Heart right ventricle (tissue), 16 donors: Measurements from ENCODE around the gene DIS3L2. TPM values are rescaled to one million over a fixed set of nuclear protein-coding genes. Genes with fewer than 3 reads are reported as not detected.
"Not testable (repeated sequence)": the region's sequence is repeated elsewhere in the genome, so short reads cannot be mapped to it uniquely, and the experiment has no call there.

Experiments used
- ATAC-seq, 8 donors: fragments of 200-7000 bp; cut with Tn5 transposase; one replicate each; pipeline ENCODE4 v1.9.1; 2020; ENCODE audit warnings: mild to moderate bottlenecking in 8 of 8, moderate library complexity in 8 of 8, moderate number of reproducible peaks in 1 of 8
- DNase-seq, 2 donors: peaks; one replicate each; pipeline ENCODE4 v3.0.0-alpha.2; 2020
- H3K27ac ChIP-seq, 10 donors: fragments of 200-600 bp; sonication (generic) in 2 of 10; one replicate each; pipeline versions ENCODE4 v1.5.0 to v1.8.0; 2020 to 2022; ENCODE audit warnings: mild to moderate bottlenecking in 3 of 10
- H3K27me3 ChIP-seq, 7 donors: fragments of 200-600 bp; one replicate each; pipeline ENCODE4 v1.8.0; 2021 to 2022; ENCODE audit warnings: mild to moderate bottlenecking in 2 of 7
- H3K36me3 ChIP-seq, 9 donors: fragments of 200-600 bp; sonication (generic) in 1 of 9; one replicate each; pipeline versions ENCODE4 v1.5.0 to v1.8.0; 2020 to 2022; ENCODE audit warnings: mild to moderate bottlenecking in 2 of 9
- H3K4me1 ChIP-seq, 9 donors: fragments of 200-600 bp; sonication (generic) in 1 of 9; one replicate each; pipeline versions ENCODE4 v1.5.0 to v1.8.0; 2020 to 2022; ENCODE audit warnings: mild to moderate bottlenecking in 4 of 9
- H3K4me3 ChIP-seq, 10 donors: fragments of 200-600 bp; sonication (generic) in 2 of 10; one replicate each; pipeline versions ENCODE4 v1.5.0 to v1.8.0; 2020 to 2022; ENCODE audit warnings: mild to moderate bottlenecking in 7 of 10, moderate library complexity in 2 of 10
- H3K9me3 ChIP-seq, 11 donors: fragments of 200-600 bp in 10 of 11; sonication (generic) in 2 of 11; one replicate each; pipeline versions ENCODE4 v1.5.0 to v1.8.0; 2013 to 2022; ENCODE audit warnings: mild to moderate bottlenecking in 2 of 11, control low read depth in 1 of 11, moderate library complexity in 1 of 11
- CTCF ChIP-seq, 9 donors: fragments of 200-600 bp; sonication (generic) in 2 of 9; IDR thresholded peaks; one replicate each; pipeline versions ENCODE4 v1.5.0 to v1.8.0; 2021 to 2022; ENCODE audit warnings: antibody characterized with exemption in 9 of 9, mild to moderate bottlenecking in 5 of 9, moderate library complexity in 1 of 9
- WGBS, 2 donors: extraction: QIAGEN DNeasy Blood & Tissue Kit; methylation state at CpG; one replicate each; pipeline ENCODE4 v1.1.7; 2013; ENCODE audit warnings: inconsistent platforms in 1 of 2; 5-methylcytosine and 5-hydroxymethylcytosine counted together
- intact Hi-C, 10 donors: fragments of 100-400 bp; cut with DNase I; formaldehyde crosslinking; loops; one replicate each; pipeline versions ENCODE4 v1.11.1 to v1.14.2; 2022
- polyA plus RNA-seq, 2 donors: library from polyadenylated mRNA; stranded (reverse); fragments of 200-250 nt; gene quantifications; one replicate each; pipeline ENCODE4 v1.2.3, GENCODE V29; 2013
- total RNA-seq, 10 donors: library from RNA; stranded (reverse); fragmentation: NEBNext Ultra II Directional in 3 of 10; extraction: Animal tissue kit (Norgen Biotek cat#: 25700) in 3 of 10; gene quantifications; one replicate each; pipeline versions ENCODE4 v1.2.1 to v1.2.4, GENCODE V29; 2021 to 2023
- donor health status: Arrhythmogenic right ventricular cardiomyopathy.
- donor health status: ischemic (EF 13 %, LVEDD 7.1; RV severe dilation, severe dysfunction).
- donor health status: healthy with polysubstance abuse.
- donor health status: DM: no; HTN: yes; CAD: no.
- donor health status: DM: no; HTN: no; CAD: no.
- donor health status: ischemic (EF 25% LVEDD 6.9; RV normal size, moderate dysfunction).
- donor health status: ischemic (EF 25% LVEDD 5.7; RV mildly dilated, moderate dysfunction).
- donor health status: healthy.
- donor health status: DM: yes; HTN: yes; CAD: no.
- donor health status: Ischemic cardiomyopathy.
- donor health status: ischemic (EF 35%, LVEDD 5.7; RV mildly dilated, moderate dysfunction).
- donor health status: nonischemic (EF 11% LVEDD 7.7; RV severe dilation, severe dysfunction).
- donor health status: DM: yes; HTN: yes; CAD: no.
- donor health status: PGD.
- donor health status: ischemic (EF 29% LVEDD 5.4; RV normal size, mild dysfunction).
- donor health status: nonischemic (EF 23%, LVEDD 6.1; RV moderate dilation, normal function).

DIS3L2 gene
- total and polyA plus RNA-seq, 12 donors = 9.5 to 24.5 (median 18.5) TPM

GRCh38 chr2:232174662-232175061, 213.1 kb downstream of the DIS3L2 start:
- DNase-seq = no peak

GRCh38 chr2:232176587-232176986, 215.1 kb downstream of the DIS3L2 start:
- DNase-seq, H3K27me3 ChIP-seq, intact Hi-C loops, ATAC-seq, H3K4me3 ChIP-seq, H3K36me3 ChIP-seq, H3K27ac ChIP-seq: not testable (repeated sequence)
- 98 to 100% methylated on average over 4 to 5 of the region's 5 CpGs for WGBS, 2 donors
- peaks cover 0 to 16% (median 0%) of the 10 kb centered on the region in 9 donors for H3K4me1 ChIP-seq
- H3K9me3 ChIP-seq = peaks cover 0 to 14% (median 0%) of the 10 kb centered on the region in 11 donors

More at GRCh38 chr2:232174662-232175061, 213.1 kb downstream of the DIS3L2 start:
- peak overlapping the region in 1 of 10 donors; percentile 6 for H3K27ac ChIP-seq
- intact Hi-C loops = no loop called here
- H3K9me3 ChIP-seq = peaks cover 0 to 10% (median 0%) of the 10 kb centered on the region in 11 donors
- peaks cover 0 to 36% (median 15%) of the 10 kb centered on the region in 9 donors for H3K4me1 ChIP-seq
- no peaks in the 10 kb centered on the region for H3K36me3 ChIP-seq
- WGBS, 2 donors = 73 to 78% methylated on average over 4 of the region's 4 CpGs
- H3K4me3 ChIP-seq = no peak overlapping the region
- H3K27me3 ChIP-seq = no peaks in the 10 kb centered on the region
- no peak for TF ChIP-seq CTCF (IDR thresholded peaks at IDR 0.05)
- peak in 4 of 8 donors; percentile 42 to 65 (median 58) for ATAC-seq

GRCh38 chr2:232183279-232183678, 221.8 kb downstream of the DIS3L2 start:
- intact Hi-C loops = no loop called here

GRCh38 chr2:232184346-232184745, 222.8 kb downstream of the DIS3L2 start:
- intact Hi-C loops = no loop called here

More at GRCh38 chr2:232183279-232183678, 221.8 kb downstream of the DIS3L2 start:
- WGBS, 2 donors = 95% methylated on average over 2 of the region's 2 CpGs
- no peaks in the 10 kb centered on the region for H3K4me1 ChIP-seq
- no peak overlapping the region for H3K4me3 ChIP-seq
- TF ChIP-seq CTCF (IDR thresholded peaks at IDR 0.05) = no peak
- peaks cover 0 to 10% (median 0%) of the 10 kb centered on the region in 9 donors for H3K36me3 ChIP-seq
- H3K9me3 ChIP-seq = peaks cover 0 to 18% (median 0%) of the 10 kb centered on the region in 11 donors
- H3K27me3 ChIP-seq = no peaks in the 10 kb centered on the region
- ATAC-seq (no peak), DNase-seq (no peak)
- H3K27ac ChIP-seq = no peak overlapping the region

More at GRCh38 chr2:232184346-232184745, 222.8 kb downstream of the DIS3L2 start:
- DNase-seq = no peak
- no peaks in the 10 kb centered on the region for H3K4me1 ChIP-seq
- no peaks in the 10 kb centered on the region for H3K27me3 ChIP-seq
- H3K36me3 ChIP-seq = peaks cover 0 to 10% (median 0%) of the 10 kb centered on the region in 9 donors
- H3K4me3 ChIP-seq = no peak overlapping the region
- H3K27ac ChIP-seq = no peak overlapping the region
- peaks cover 0 to 18% (median 0%) of the 10 kb centered on the region in 11 donors for H3K9me3 ChIP-seq
- ATAC-seq = no peak
- TF ChIP-seq CTCF (IDR thresholded peaks at IDR 0.05) = no peak
- 98 to 100% methylated on average over 6 of the region's 6 CpGs for WGBS, 2 donors
